ENCODE measurements around the gene RAB11B.
A peak's percentile ranks its signal among the peaks of the same experiment; 100 is the strongest.
"Not testable (repeated sequence)": the region's sequence is repeated elsewhere in the genome, so short reads cannot be mapped to it uniquely, and the experiment has no call there.

Gene RAB11B

GRCh38 chr19:8389891-8390616, at the start of gene RAB11B:
Gene RAB11B (plus strand): TSS chr19:8390360. CDS start chr19:8390417, 57 bp downstream.
- peak; percentile 100 for DNase-seq

GRCh38 chr19:8341504-8341903, 48.7 kb upstream of the RAB11B start:
- DNase-seq, result not testable (repeated sequence)

GRCh38 chr19:8342316-8342683, 47.9 kb upstream of the RAB11B start:
- DNase-seq, result no peak

GRCh38 chr19:8342684-8343482, 47.3 kb upstream of the RAB11B start, which contains the start of gene KANK3:
Gene KANK3 (minus strand): TSS chr19:8343262. CDS start chr19:8337828, 5,434 bp downstream.
- peak; percentile 79 for DNase-seq

- DNase-seq, result no peak
Observed at GRCh38 chr19:8343483-8343844, 46.7 kb upstream of the RAB11B start.

- not testable (repeated sequence) for DNase-seq
Observed at GRCh38 chr19:8349629-8350372, 40.4 kb upstream of the RAB11B start.

- DNase-seq, result no peak
Observed at GRCh38 chr19:8352134-8352827, 37.9 kb upstream of the RAB11B start.

GRCh38 chr19:8352845-8353244, 37.3 kb upstream of the RAB11B start:
- not testable (repeated sequence) for DNase-seq

- no peak for DNase-seq
Observed at GRCh38 chr19:8355631-8356402, 34.3 kb upstream of the RAB11B start.

- DNase-seq, result no peak
Observed at GRCh38 chr19:8357007-8357521, 33.1 kb upstream of the RAB11B start.

- no peak for DNase-seq
Observed at GRCh38 chr19:8358948-8359347, 31.2 kb upstream of the RAB11B start.

GRCh38 chr19:8360196-8360595, 30.0 kb upstream of the RAB11B start:
- DNase-seq, result no peak

GRCh38 chr19:8361921-8362793, 28.0 kb upstream of the RAB11B start:
- DNase-seq, result peak; percentile 13

- peak; percentile 71 for DNase-seq
Observed at GRCh38 chr19:8363803-8364771, 26.1 kb upstream of the RAB11B start, which contains the start of gene ANGPTL4. Gene ANGPTL4 (plus strand): TSS chr19:8364155. CDS start chr19:8364322, 167 bp downstream.

GRCh38 chr19:8366121-8366581, 24.0 kb upstream of the RAB11B start:
- no peak for DNase-seq

- DNase-seq, result no peak
Observed at GRCh38 chr19:8366961-8367326, 23.2 kb upstream of the RAB11B start.

GRCh38 chr19:8367327-8368001, 22.7 kb upstream of the RAB11B start:
- DNase-seq, result peak; percentile 48

- DNase-seq, result no peak
Observed at GRCh38 chr19:8370176-8371010, 19.8 kb upstream of the RAB11B start.

All from retina (tissue), 1 donor.